ENCODE measurements around the gene MOB3C.

DNA sequence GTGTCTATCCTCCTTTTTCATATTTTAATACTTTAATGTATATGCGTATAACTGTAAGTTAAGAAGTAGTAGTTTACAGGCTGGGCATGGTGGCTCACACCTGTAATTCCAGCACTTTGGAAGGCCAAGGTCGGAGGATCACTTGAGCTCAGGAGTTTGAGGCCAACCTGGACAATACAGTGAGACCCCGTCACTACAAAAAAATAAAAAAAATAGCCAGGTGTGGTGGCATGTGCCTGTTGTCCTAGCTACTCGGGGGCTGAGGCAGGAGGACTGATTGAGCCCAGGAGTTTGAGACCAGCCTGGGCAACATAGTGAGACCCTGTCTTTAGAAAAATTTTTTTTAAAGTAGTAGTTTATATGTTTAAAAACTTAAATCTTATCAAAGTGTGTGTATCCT, 29.2 kb upstream of the MOB3C start:
- no peak for TF ChIP-seq POLR2A (IDR thresholded peaks at IDR 0.05)
- TF ChIP-seq, protein P1, sequence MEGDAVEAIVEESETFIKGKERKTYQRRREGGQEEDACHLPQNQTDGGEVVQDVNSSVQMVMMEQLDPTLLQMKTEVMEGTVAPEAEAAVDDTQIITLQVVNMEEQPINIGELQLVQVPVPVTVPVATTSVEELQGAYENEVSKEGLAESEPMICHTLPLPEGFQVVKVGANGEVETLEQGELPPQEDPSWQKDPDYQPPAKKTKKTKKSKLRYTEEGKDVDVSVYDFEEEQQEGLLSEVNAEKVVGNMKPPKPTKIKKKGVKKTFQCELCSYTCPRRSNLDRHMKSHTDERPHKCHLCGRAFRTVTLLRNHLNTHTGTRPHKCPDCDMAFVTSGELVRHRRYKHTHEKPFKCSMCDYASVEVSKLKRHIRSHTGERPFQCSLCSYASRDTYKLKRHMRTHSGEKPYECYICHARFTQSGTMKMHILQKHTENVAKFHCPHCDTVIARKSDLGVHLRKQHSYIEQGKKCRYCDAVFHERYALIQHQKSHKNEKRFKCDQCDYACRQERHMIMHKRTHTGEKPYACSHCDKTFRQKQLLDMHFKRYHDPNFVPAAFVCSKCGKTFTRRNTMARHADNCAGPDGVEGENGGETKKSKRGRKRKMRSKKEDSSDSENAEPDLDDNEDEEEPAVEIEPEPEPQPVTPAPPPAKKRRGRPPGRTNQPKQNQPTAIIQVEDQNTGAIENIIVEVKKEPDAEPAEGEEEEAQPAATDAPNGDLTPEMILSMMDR (IDR thresholded peaks at IDR 0.05): no peak

Data from lower leg skin (tissue), 3 donors.